SK-N-MC (cell line): ENCODE data around the gene SARDH.

Experiments used
- DNase-seq: peaks from one replicate; pipeline ENCODE4 v3.0.0-alpha.2; 2011; ENCODE audit warnings: low read depth, low spot score
- H3K27ac ChIP-seq: fragments of 200-600 bp; sonication (generic); 2 replicates; pipeline ENCODE4 v1.5.1; 2016; ENCODE audit warnings: mixed run types
- H3K36me3 ChIP-seq: fragments of 200-600 bp; sonication (generic); 2 replicates; pipeline ENCODE4 v1.6.1; 2017; ENCODE audit warnings: antibody characterized with exemption, low read length, mixed read lengths; ENCODE audit not compliant: insufficient read depth
- H3K4me3 ChIP-seq: fragments of 200-600 bp; sonication (generic); 2 replicates; pipeline ENCODE4 v1.5.1; 2016
- H3K9ac ChIP-seq: fragments of 200-600 bp; sonication (generic); 2 replicates; pipeline ENCODE4 v1.8.0; 2017; ENCODE audit warnings: mixed run types, mixed read lengths; ENCODE audit not compliant: insufficient read length
- H3K9me3 ChIP-seq: fragments of 200-600 bp; sonication (generic); 2 replicates; pipeline ENCODE4 v1.6.1; 2017; ENCODE audit warnings: low read depth, mild to moderate bottlenecking, antibody characterized with exemption, low read length, moderate library complexity, mixed read lengths
- EZH2 ChIP-seq: fragments of 200-600 bp; sonication (generic); IDR thresholded peaks from one replicate; pipeline ENCODE4 v1.6.1; 2017; ENCODE audit warnings: antibody characterized with exemption
- FOXP2 ChIP-seq: optimal IDR thresholded peaks from 2 replicates; pipeline ENCODE3; 2011; ENCODE audit warnings: mild to moderate bottlenecking, moderate library complexity; ENCODE audit not compliant: insufficient read depth; ENCODE audit errors: extremely low read length, control extremely low read depth
- POLR2AphosphoS5 ChIP-seq: IDR thresholded peaks from 2 replicates; pipeline ENCODE4 v1.6.1; 2012; ENCODE audit warnings: mild to moderate bottlenecking, low read depth, low read length, borderline replicate concordance

SARDH gene

GRCh38 chr9:133733421-133733795, 4.7 kb downstream of the SARDH start:
- TF ChIP-seq EZH2 (no peak), POLR2AphosphoS5 (no peak), FOXP2 (no peak)
- no peak overlapping the region for H3K4me3 ChIP-seq
- no peaks in the 10 kb centered on the region for H3K9me3 ChIP-seq
- no peaks in the 10 kb centered on the region for H3K36me3 ChIP-seq
- no peak overlapping the region for H3K9ac ChIP-seq
- DNase-seq: no peak
- H3K27ac ChIP-seq: no peak overlapping the region

GRCh38 chr9:133732639-133733408, 5.3 kb downstream of the SARDH start:
- no peak overlapping the region for H3K4me3 ChIP-seq
- H3K27ac ChIP-seq: no peak overlapping the region
- no peaks in the 10 kb centered on the region for H3K9me3 ChIP-seq
- H3K36me3 ChIP-seq: no peaks in the 10 kb centered on the region
- no peak for DNase-seq
- H3K9ac ChIP-seq: no peak overlapping the region
- TF ChIP-seq EZH2 (no peak), POLR2AphosphoS5 (no peak), FOXP2 (no peak)

GRCh38 chr9:133731876-133732638, 6.1 kb downstream of the SARDH start:
- TF ChIP-seq EZH2 (no peak), FOXP2 (no peak), POLR2AphosphoS5 (no peak)
- Histone ChIP-seq H3K27ac (no peak overlapping the region), H3K4me3 (no peak overlapping the region), H3K36me3 (no peaks in the 10 kb centered on the region), H3K9ac (no peak overlapping the region), H3K9me3 (no peaks in the 10 kb centered on the region)
- DNase-seq: no peak

- H3K36me3 ChIP-seq: no peaks in the 10 kb centered on the region
- TF ChIP-seq POLR2AphosphoS5 (no peak), FOXP2 (no peak), EZH2 (no peak)
- no peak overlapping the region for H3K4me3 ChIP-seq
- no peak overlapping the region for H3K27ac ChIP-seq
- no peaks in the 10 kb centered on the region for H3K9me3 ChIP-seq
- no peak for DNase-seq
- no peak overlapping the region for H3K9ac ChIP-seq
These were observed 7.0 kb downstream of the SARDH start for GRCh38 chr9:133730994-133731715.

GRCh38 chr9:133729617-133730281, 8.4 kb downstream of the SARDH start:
- no peak overlapping the region for H3K4me3 ChIP-seq
- no peaks in the 10 kb centered on the region for H3K36me3 ChIP-seq
- TF ChIP-seq EZH2 (no peak), POLR2AphosphoS5 (no peak), FOXP2 (no peak)
- no peak overlapping the region for H3K27ac ChIP-seq
- H3K9ac ChIP-seq: no peak overlapping the region
- no peak for DNase-seq
- H3K9me3 ChIP-seq: no peaks in the 10 kb centered on the region

GRCh38 chr9:133728856-133729616, 9.1 kb downstream of the SARDH start:
- Histone ChIP-seq H3K9me3 (no peaks in the 10 kb centered on the region), H3K9ac (no peak overlapping the region), H3K4me3 (no peak overlapping the region), H3K27ac (no peak overlapping the region), H3K36me3 (no peaks in the 10 kb centered on the region)
- TF ChIP-seq EZH2 (no peak), POLR2AphosphoS5 (no peak), FOXP2 (no peak)
- no peak for DNase-seq

- Histone ChIP-seq H3K9ac (no peak overlapping the region), H3K36me3 (no peaks in the 10 kb centered on the region), H3K27ac (no peak overlapping the region), H3K4me3 (no peak overlapping the region), H3K9me3 (no peaks in the 10 kb centered on the region)
- no peak for DNase-seq
- TF ChIP-seq FOXP2: no peak
- TF ChIP-seq POLR2AphosphoS5: no peak
- no peak for TF ChIP-seq EZH2
These were observed 10.2 kb downstream of the SARDH start for GRCh38 chr9:133727876-133728441.
